HepG2 (cell line): ENCODE measurements around the gene EHD1. TPM values are rescaled to one million over a fixed set of nuclear protein-coding genes. Genes with fewer than 3 reads are reported as not detected.

Experiments used
- HNF4G ChIP-seq, 2 experiments: sonication (generic) in 1 of 2; formaldehyde crosslinking in 1 of 2; IDR thresholded peaks; 2 replicates each; pipeline versions ENCODE4 v1.4.0 to v1.6.1; 2011 to 2020; ENCODE audit warnings: borderline replicate concordance in 2 of 2, low read depth in 2 of 2, mild to moderate bottlenecking in 2 of 2, low read length in 1 of 2, missing genetic modification reagents in 1 of 2, moderate library complexity in 1 of 2
- PCBP1 ChIP-seq: fragments of 200-400 bp; formaldehyde crosslinking; IDR thresholded peaks from 2 replicates; pipeline ENCODE4 v1.6.1; 2017; ENCODE audit warnings: mild to moderate bottlenecking, low read depth, low read length, borderline replicate concordance
- PHB2 ChIP-seq: fragments of 450-650 bp; IDR thresholded peaks from 2 replicates; pipeline ENCODE4 v1.6.1; 2018; ENCODE audit not compliant: partially characterized antibody
- PITX1 ChIP-seq: sonication (generic); formaldehyde crosslinking; IDR thresholded peaks from 2 replicates; pipeline ENCODE4 v1.5.1; 2020; ENCODE audit warnings: mild to moderate bottlenecking, missing genetic modification reagents
- POGZ ChIP-seq: sonication (generic); formaldehyde crosslinking; IDR thresholded peaks from 2 replicates; pipeline ENCODE4 v1.4.0; 2020; ENCODE audit warnings: mild to moderate bottlenecking, missing genetic modification reagents
- ZNF879 ChIP-seq: sonication (generic); formaldehyde crosslinking; IDR thresholded peaks from 2 replicates; pipeline ENCODE4 v1.8.1; 2023; ENCODE audit warnings: missing genetic modification reagents
- polyA plus RNA-seq, 8 experiments: library from polyadenylated mRNA; depleted of rRNA in 3 of 8; stranded (reverse) in 7 of 8; unstranded in 1 of 8; fragments of >200 nt; fragmentation: Illumina TruSeq in 4 of 8; extraction: Trizol in 4 of 8; gene quantifications; 2 replicates each; pipeline versions ENCODE4 v1.2.1 to v1.2.3, GENCODE V29; 2011 to 2016; ENCODE audit warnings: low read depth in 4 of 8, missing spikeins in 1 of 8, mixed read lengths in 1 of 8; ENCODE audit not compliant: insufficient read depth in 1 of 8
- total RNA-seq, 5 experiments: library from RNA; depleted of rRNA; stranded (reverse); fragments of >200 nt; fragmentation: Illumina TruSeq; extraction: Trizol; gene quantifications; 2 replicates each; pipeline ENCODE4 v1.2.3, GENCODE V29; 2016; ENCODE audit warnings: low read depth in 1 of 5
- TF ChIP-seq, protein P1 (sequence below): sonication (generic); formaldehyde crosslinking; IDR thresholded peaks from 2 replicates; pipeline ENCODE4 v1.9.0; 2022; ENCODE audit warnings: missing genetic modification reagents, mild to moderate bottlenecking, borderline replicate concordance
- TF ChIP-seq, protein P2 (sequence below), 2 experiments: sonication (generic) in 1 of 2; formaldehyde crosslinking in 1 of 2; IDR thresholded peaks; 2 replicates each; pipeline versions ENCODE4 v1.5.1 to v1.6.1; 2011 to 2020; ENCODE audit warnings: borderline replicate concordance in 1 of 2, low read depth in 1 of 2, low read length in 1 of 2, mild to moderate bottlenecking in 1 of 2, missing genetic modification reagents in 1 of 2, moderate library complexity in 1 of 2
- TF ChIP-seq, protein P3 (sequence below): sonication (generic); formaldehyde crosslinking; IDR thresholded peaks from 2 replicates; pipeline ENCODE4 v1.8.1; 2023; ENCODE audit warnings: mild to moderate bottlenecking, missing genetic modification reagents
- TF ChIP-seq, protein P4 (sequence below): sonication (generic); formaldehyde crosslinking; IDR thresholded peaks from 2 replicates; pipeline ENCODE4 v1.4.0; 2020; ENCODE audit warnings: low read depth, missing genetic modification reagents
- TF ChIP-seq, protein P5 (sequence below): sonication (generic); formaldehyde crosslinking; IDR thresholded peaks from 2 replicates; pipeline ENCODE4 v1.4.0; 2020; ENCODE audit warnings: missing genetic modification reagents

Gene EHD1
- total and polyA plus RNA-seq, 2 of the 13 experiments (the other 11 are each of a cell fraction or from before 2014, with no cell fraction given) = 23.6 to 26.6 TPM

DNA sequence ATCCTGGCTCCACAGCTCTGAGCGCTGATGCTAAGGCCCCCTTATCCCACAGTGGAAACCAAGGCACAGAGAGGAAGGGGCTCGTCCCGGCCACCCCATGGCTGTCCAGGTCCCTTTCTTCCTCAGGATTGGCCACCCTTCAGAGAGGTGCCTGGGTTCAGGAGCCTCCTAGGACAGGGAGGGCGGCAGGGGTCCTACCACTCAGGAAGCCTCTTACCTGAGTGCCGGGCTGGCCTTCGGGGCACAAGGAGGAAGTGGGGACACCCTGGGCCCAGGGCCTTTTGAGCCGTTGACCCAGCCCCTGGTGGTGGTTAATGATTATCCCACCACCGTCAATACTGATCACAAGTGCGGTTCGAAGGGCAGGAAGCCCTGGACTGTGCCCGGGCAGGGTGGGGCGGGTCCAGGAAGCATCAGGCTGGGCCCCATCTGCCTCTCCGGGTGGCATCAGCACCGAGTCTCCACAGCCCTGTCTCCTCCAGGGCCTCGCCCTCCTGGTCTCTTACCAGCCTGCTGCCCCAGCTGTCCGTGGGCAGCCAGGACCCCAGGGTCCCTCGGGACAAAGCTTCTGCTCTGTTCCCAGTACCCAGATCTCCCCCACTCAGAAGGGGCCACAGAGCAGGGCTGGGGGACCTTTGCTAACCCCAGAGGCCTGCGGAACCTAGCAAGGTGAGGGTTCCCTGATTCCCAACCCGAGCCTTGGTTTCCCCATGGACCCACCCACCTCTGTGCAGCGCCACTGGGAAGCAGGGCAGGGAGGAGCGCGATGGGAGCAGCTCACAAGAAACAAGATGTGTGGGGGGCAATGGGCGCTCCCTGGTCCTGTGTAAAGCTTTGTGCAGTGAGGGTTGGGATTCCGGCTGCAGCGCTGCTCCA lies 15.0 kb upstream of the EHD1 start (continued):
- TF ChIP-seq, protein P1, sequence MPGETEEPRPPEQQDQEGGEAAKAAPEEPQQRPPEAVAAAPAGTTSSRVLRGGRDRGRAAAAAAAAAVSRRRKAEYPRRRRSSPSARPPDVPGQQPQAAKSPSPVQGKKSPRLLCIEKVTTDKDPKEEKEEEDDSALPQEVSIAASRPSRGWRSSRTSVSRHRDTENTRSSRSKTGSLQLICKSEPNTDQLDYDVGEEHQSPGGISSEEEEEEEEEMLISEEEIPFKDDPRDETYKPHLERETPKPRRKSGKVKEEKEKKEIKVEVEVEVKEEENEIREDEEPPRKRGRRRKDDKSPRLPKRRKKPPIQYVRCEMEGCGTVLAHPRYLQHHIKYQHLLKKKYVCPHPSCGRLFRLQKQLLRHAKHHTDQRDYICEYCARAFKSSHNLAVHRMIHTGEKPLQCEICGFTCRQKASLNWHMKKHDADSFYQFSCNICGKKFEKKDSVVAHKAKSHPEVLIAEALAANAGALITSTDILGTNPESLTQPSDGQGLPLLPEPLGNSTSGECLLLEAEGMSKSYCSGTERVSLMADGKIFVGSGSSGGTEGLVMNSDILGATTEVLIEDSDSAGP (CRISPR knock-in tag) = 0 out of 2 replicates have a peak, but pooled peaks have one; percentile 14
- TF ChIP-seq, protein P2, sequence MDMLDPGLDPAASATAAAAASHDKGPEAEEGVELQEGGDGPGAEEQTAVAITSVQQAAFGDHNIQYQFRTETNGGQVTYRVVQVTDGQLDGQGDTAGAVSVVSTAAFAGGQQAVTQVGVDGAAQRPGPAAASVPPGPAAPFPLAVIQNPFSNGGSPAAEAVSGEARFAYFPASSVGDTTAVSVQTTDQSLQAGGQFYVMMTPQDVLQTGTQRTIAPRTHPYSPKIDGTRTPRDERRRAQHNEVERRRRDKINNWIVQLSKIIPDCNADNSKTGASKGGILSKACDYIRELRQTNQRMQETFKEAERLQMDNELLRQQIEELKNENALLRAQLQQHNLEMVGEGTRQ (IDR thresholded peaks at IDR 0.05; ENCODE audit: low read depth, low read length) = no peak
- TF ChIP-seq, protein P2 (CRISPR knock-in tag; IDR thresholded peaks at IDR 0.05; ENCODE audit: borderline replicate concordance) = 0 out of 2 replicates have a peak, but pooled peaks have one; percentile 41
- TF ChIP-seq PCBP1 = 0 out of 2 replicates have a peak, but pooled peaks have one; percentile 12
- TF ChIP-seq, protein P3, sequence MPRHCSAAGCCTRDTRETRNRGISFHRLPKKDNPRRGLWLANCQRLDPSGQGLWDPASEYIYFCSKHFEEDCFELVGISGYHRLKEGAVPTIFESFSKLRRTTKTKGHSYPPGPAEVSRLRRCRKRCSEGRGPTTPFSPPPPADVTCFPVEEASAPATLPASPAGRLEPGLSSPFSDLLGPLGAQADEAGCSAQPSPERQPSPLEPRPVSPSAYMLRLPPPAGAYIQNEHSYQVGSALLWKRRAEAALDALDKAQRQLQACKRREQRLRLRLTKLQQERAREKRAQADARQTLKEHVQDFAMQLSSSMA (CRISPR knock-in tag) = 0 out of 2 replicates have a peak, but pooled peaks have one; percentile 10
- TF ChIP-seq HNF4G (IDR thresholded peaks at IDR 0.05; ENCODE audit: borderline replicate concordance, low read depth, low read length) = peak; percentile 96
- TF ChIP-seq HNF4G (CRISPR knock-in tag; IDR thresholded peaks at IDR 0.05; ENCODE audit: borderline replicate concordance, low read depth) = peak; percentile 83; the same call in 1 of the 2 replicates
- TF ChIP-seq, protein P4, sequence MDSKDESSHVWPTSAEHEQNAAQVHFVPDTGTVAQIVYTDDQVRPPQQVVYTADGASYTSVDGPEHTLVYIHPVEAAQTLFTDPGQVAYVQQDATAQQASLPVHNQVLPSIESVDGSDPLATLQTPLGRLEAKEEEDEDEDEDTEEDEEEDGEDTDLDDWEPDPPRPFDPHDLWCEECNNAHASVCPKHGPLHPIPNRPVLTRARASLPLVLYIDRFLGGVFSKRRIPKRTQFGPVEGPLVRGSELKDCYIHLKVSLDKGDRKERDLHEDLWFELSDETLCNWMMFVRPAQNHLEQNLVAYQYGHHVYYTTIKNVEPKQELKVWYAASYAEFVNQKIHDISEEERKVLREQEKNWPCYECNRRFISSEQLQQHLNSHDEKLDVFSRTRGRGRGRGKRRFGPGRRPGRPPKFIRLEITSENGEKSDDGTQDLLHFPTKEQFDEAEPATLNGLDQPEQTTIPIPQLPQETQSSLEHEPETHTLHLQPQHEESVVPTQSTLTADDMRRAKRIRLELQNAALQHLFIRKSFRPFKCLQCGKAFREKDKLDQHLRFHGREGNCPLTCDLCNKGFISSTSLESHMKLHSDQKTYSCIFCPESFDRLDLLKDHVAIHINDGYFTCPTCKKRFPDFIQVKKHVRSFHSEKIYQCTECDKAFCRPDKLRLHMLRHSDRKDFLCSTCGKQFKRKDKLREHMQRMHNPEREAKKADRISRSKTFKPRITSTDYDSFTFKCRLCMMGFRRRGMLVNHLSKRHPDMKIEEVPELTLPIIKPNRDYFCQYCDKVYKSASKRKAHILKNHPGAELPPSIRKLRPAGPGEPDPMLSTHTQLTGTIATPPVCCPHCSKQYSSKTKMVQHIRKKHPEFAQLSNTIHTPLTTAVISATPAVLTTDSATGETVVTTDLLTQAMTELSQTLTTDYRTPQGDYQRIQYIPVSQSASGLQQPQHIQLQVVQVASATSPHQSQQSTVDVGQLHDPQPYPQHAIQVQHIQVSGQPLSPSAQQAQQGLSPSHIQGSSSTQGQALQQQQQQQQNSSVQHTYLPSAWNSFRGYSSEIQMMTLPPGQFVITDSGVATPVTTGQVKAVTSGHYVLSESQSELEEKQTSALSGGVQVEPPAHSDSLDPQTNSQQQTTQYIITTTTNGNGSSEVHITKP = 0 out of 2 replicates have a peak, but pooled peaks have one; percentile 17
- peak; percentile 81; the same call in 1 of the 2 replicates for TF ChIP-seq PITX1
- no peak for TF ChIP-seq PHB2
- no peak; the same call in 1 of the 2 replicates for TF ChIP-seq POGZ (CRISPR knock-in tag)
- 0 out of 2 replicates have a peak, but pooled peaks have one; percentile 11 for TF ChIP-seq ZNF879
- TF ChIP-seq, protein P5, sequence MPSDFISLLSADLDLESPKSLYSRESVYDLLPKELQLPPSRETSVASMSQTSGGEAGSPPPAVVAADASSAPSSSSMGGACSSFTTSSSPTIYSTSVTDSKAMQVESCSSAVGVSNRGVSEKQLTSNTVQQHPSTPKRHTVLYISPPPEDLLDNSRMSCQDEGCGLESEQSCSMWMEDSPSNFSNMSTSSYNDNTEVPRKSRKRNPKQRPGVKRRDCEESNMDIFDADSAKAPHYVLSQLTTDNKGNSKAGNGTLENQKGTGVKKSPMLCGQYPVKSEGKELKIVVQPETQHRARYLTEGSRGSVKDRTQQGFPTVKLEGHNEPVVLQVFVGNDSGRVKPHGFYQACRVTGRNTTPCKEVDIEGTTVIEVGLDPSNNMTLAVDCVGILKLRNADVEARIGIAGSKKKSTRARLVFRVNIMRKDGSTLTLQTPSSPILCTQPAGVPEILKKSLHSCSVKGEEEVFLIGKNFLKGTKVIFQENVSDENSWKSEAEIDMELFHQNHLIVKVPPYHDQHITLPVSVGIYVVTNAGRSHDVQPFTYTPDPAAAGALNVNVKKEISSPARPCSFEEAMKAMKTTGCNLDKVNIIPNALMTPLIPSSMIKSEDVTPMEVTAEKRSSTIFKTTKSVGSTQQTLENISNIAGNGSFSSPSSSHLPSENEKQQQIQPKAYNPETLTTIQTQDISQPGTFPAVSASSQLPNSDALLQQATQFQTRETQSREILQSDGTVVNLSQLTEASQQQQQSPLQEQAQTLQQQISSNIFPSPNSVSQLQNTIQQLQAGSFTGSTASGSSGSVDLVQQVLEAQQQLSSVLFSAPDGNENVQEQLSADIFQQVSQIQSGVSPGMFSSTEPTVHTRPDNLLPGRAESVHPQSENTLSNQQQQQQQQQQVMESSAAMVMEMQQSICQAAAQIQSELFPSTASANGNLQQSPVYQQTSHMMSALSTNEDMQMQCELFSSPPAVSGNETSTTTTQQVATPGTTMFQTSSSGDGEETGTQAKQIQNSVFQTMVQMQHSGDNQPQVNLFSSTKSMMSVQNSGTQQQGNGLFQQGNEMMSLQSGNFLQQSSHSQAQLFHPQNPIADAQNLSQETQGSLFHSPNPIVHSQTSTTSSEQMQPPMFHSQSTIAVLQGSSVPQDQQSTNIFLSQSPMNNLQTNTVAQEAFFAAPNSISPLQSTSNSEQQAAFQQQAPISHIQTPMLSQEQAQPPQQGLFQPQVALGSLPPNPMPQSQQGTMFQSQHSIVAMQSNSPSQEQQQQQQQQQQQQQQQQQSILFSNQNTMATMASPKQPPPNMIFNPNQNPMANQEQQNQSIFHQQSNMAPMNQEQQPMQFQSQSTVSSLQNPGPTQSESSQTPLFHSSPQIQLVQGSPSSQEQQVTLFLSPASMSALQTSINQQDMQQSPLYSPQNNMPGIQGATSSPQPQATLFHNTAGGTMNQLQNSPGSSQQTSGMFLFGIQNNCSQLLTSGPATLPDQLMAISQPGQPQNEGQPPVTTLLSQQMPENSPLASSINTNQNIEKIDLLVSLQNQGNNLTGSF (CRISPR knock-in tag) = no peak
